Measurements from ENCODE around the gene SGIP1. TPM values are rescaled to one million over a fixed set of nuclear protein-coding genes. Genes with fewer than 3 reads are reported as not detected.
A peak's percentile ranks its signal among the peaks of the same experiment; 100 is the strongest.

Gene SGIP1
- total RNA-seq, 2 donors from 2014 or later, result 3.8 to 9.4 TPM

DNA sequence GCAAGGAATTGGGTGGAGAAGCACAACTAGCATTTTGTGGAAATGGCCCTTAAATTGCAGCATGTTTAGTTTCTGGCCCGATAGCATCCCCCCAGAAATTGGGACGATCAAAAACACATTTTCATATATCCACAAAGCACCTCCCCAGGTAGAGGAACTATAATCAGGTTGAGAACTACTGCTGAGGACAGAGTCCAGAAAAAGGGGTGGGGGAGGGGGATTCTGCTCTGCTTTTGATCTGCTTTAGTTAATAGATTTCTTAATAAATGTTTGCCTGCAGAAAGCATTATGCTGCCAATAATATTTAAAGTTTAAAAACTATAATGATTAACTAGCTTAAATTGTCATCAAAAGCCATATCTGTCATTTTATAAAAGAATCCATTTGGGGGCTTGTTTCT lies 203.9 kb downstream of the SGIP1 start:
- no peak overlapping the region for H3K4me3 ChIP-seq (ENCODE audit: low read length)
- TF ChIP-seq, protein P1, sequence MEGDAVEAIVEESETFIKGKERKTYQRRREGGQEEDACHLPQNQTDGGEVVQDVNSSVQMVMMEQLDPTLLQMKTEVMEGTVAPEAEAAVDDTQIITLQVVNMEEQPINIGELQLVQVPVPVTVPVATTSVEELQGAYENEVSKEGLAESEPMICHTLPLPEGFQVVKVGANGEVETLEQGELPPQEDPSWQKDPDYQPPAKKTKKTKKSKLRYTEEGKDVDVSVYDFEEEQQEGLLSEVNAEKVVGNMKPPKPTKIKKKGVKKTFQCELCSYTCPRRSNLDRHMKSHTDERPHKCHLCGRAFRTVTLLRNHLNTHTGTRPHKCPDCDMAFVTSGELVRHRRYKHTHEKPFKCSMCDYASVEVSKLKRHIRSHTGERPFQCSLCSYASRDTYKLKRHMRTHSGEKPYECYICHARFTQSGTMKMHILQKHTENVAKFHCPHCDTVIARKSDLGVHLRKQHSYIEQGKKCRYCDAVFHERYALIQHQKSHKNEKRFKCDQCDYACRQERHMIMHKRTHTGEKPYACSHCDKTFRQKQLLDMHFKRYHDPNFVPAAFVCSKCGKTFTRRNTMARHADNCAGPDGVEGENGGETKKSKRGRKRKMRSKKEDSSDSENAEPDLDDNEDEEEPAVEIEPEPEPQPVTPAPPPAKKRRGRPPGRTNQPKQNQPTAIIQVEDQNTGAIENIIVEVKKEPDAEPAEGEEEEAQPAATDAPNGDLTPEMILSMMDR (conservative IDR thresholded peaks at IDR 0.05), result no peak
- no peak overlapping the region for H3K4me3 Mint-ChIP-seq
- H3K36me3 Mint-ChIP-seq (ENCODE audit: low read depth), result no peaks in the 10 kb centered on the region
- no peaks in the 10 kb centered on the region for H3K4me1 ChIP-seq (ENCODE audit: control insufficient read depth, insufficient read depth, low read length)
- no peak overlapping the region for H3K27ac Mint-ChIP-seq
- DNase-seq, result no peak
- H3K27ac ChIP-seq (ENCODE audit: low read depth, low read length), result no peak overlapping the region
- no peaks in the 10 kb centered on the region for H3K9me3 ChIP-seq (ENCODE audit: control insufficient read depth, low read length)
- H3K27me3 Mint-ChIP-seq (ENCODE audit: insufficient read depth), result no peaks in the 10 kb centered on the region
- H3K9ac ChIP-seq (ENCODE audit: extremely low read depth, low read length, poor library complexity, severe bottlenecking), result no peak overlapping the region
- no peaks in the 10 kb centered on the region for H3K9me3 Mint-ChIP-seq
- H3K4me1 Mint-ChIP-seq, result peaks cover 2% of the 10 kb centered on the region
- H3K27me3 ChIP-seq (ENCODE audit: control insufficient read depth, insufficient read depth, low read length, poor library complexity, severe bottlenecking), result no peaks in the 10 kb centered on the region
- H3K36me3 ChIP-seq (ENCODE audit: control insufficient read depth, insufficient read depth, low read length), result no peaks in the 10 kb centered on the region
- 93% methylated on average over 2 of the region's 2 CpGs; no CpG with 5 or more reads in 1 of the 2 experiments for WGBS, 2 experiments (ENCODE audit: insufficient coverage in 1 of 2, insufficient read length in 1 of 2)

- no peaks in the 10 kb centered on the region for H3K9me3 ChIP-seq (ENCODE audit: control insufficient read depth, low read length)
- TF ChIP-seq, protein P1 (conservative IDR thresholded peaks at IDR 0.05), result no peak
- Mint-ChIP-seq H3K9me3 (no peaks in the 10 kb centered on the region), H3K36me3 (ENCODE audit: low read depth) (no peaks in the 10 kb centered on the region), H3K4me3 (no peak overlapping the region), H3K27ac (no peak overlapping the region), H3K27me3 (ENCODE audit: insufficient read depth) (no peaks in the 10 kb centered on the region), H3K4me1 (peaks cover 2% of the 10 kb centered on the region)
- 90 to 91% methylated on average over 9 of the region's 9 CpGs for WGBS, 2 experiments (ENCODE audit: insufficient coverage in 1 of 2, insufficient read length in 1 of 2)
- H3K4me1 ChIP-seq (ENCODE audit: control insufficient read depth, insufficient read depth, low read length), result no peaks in the 10 kb centered on the region
- no peaks in the 10 kb centered on the region for H3K36me3 ChIP-seq (ENCODE audit: control insufficient read depth, insufficient read depth, low read length)
- H3K9ac ChIP-seq (ENCODE audit: extremely low read depth, low read length, poor library complexity, severe bottlenecking), result no peak overlapping the region
- peak; percentile 50 for DNase-seq
- H3K27me3 ChIP-seq (ENCODE audit: control insufficient read depth, insufficient read depth, low read length, poor library complexity, severe bottlenecking), result no peaks in the 10 kb centered on the region
- H3K27ac ChIP-seq (ENCODE audit: low read depth, low read length), result no peak overlapping the region
- H3K4me3 ChIP-seq (ENCODE audit: low read length), result no peak overlapping the region
Observed at GRCh38 chr1:66739401-66740157, 205.6 kb downstream of the SGIP1 start.

DNA sequence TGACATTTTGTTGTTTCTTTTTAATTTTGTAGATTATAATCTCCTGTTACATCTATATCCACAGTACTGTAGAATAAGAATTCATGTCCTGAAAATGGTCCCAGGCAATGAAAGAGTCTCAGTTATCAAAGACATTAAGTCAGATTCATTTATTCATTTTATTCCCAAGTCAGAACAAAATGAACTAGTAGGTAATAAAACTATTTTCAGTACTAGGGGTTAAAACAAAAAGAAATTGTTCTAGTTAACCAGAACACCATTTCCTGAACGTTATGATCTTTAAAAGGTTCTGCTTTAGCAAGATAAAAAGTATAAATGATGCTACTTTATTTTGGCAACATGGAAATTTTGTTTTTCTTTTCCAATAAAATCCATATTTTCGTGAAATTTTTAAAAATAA lies 211.5 kb downstream of the SGIP1 start:
- no peaks in the 10 kb centered on the region for H3K36me3 Mint-ChIP-seq (ENCODE audit: low read depth)
- H3K9ac ChIP-seq (ENCODE audit: extremely low read depth, low read length, poor library complexity, severe bottlenecking), result no peak overlapping the region
- H3K9me3 ChIP-seq (ENCODE audit: control insufficient read depth, low read length), result no peaks in the 10 kb centered on the region
- 67% methylated on average over 1 of the region's 2 CpGs; no CpG with 5 or more reads in 1 of the 2 experiments for WGBS, 2 experiments (ENCODE audit: insufficient coverage in 1 of 2, insufficient read length in 1 of 2)
- no peak overlapping the region for H3K27ac Mint-ChIP-seq
- no peaks in the 10 kb centered on the region for H3K27me3 Mint-ChIP-seq (ENCODE audit: insufficient read depth)
- H3K4me1 ChIP-seq (ENCODE audit: control insufficient read depth, insufficient read depth, low read length), result no peaks in the 10 kb centered on the region
- no peak overlapping the region for H3K27ac ChIP-seq (ENCODE audit: low read depth, low read length)
- no peak for DNase-seq
- no peaks in the 10 kb centered on the region for H3K36me3 ChIP-seq (ENCODE audit: control insufficient read depth, insufficient read depth, low read length)
- H3K4me1 Mint-ChIP-seq, result no peaks in the 10 kb centered on the region
- H3K9me3 Mint-ChIP-seq, result no peaks in the 10 kb centered on the region
- H3K27me3 ChIP-seq (ENCODE audit: control insufficient read depth, insufficient read depth, low read length, poor library complexity, severe bottlenecking), result no peaks in the 10 kb centered on the region
- TF ChIP-seq, protein P1 (conservative IDR thresholded peaks at IDR 0.05), result no peak
- H3K4me3 Mint-ChIP-seq, result no peak overlapping the region
- H3K4me3 ChIP-seq (ENCODE audit: low read length), result no peak overlapping the region

All from endodermal cell (in vitro differentiated cells).